Calu3 (cell line): ENCODE data around the gene COL5A2. TPM values are rescaled to one million over a fixed set of nuclear protein-coding genes. Genes with fewer than 3 reads are reported as not detected.

Experiments
- BruUV-seq: library from RNA; stranded (reverse); fragments of 400-500 nt; replicated peaks from 2 replicates; lab custom pipeline; 2021; lab: Mats Ljungman, UMichigan
- CTCF ChIA-PET: fragments of 300-600 bp; sonication (Branson Sonifier 250); formaldehyde crosslinking; loops from one replicate; lab custom pipeline; 2022; ENCODE audit warnings: antibody characterized with exemption; lab: Charles Lee
- DNase-seq: peaks from one replicate; pipeline ENCODE4 v3.0.0; 2022
- H3K27ac Mint-ChIP-seq: one replicate; pipeline ENCODE4 v1.8.0; 2022; ENCODE audit warnings: mixed read lengths; ENCODE audit not compliant: unreplicated experiment
- H3K27me3 Mint-ChIP-seq: one replicate; pipeline ENCODE4 v1.8.0; 2022; ENCODE audit warnings: mixed read lengths; ENCODE audit not compliant: unreplicated experiment
- H3K36me3 Mint-ChIP-seq: one replicate; pipeline ENCODE4 v1.8.0; 2022; ENCODE audit warnings: mild to moderate bottlenecking, moderate library complexity, mixed read lengths; ENCODE audit not compliant: insufficient read depth, unreplicated experiment
- H3K4me1 Mint-ChIP-seq: one replicate; pipeline ENCODE4 v1.8.0; 2022; ENCODE audit warnings: mild to moderate bottlenecking, low read depth, mixed read lengths; ENCODE audit not compliant: unreplicated experiment
- H3K4me3 Mint-ChIP-seq: one replicate; pipeline ENCODE4 v1.8.0; 2022; ENCODE audit warnings: mild to moderate bottlenecking, low read depth, moderate library complexity, mixed read lengths; ENCODE audit not compliant: unreplicated experiment
- H3K9me3 Mint-ChIP-seq: one replicate; pipeline ENCODE4 v1.8.0; 2022; ENCODE audit warnings: low read depth, mixed read lengths; ENCODE audit not compliant: unreplicated experiment
- CTCF ChIP-seq: fragments of 200-600 bp; IDR thresholded peaks from one replicate; pipeline ENCODE4 v1.8.0; 2022; ENCODE audit warnings: antibody characterized with exemption; ENCODE audit not compliant: unreplicated experiment
- intact Hi-C: fragments of 100-400 bp; cut with micrococcal nuclease; formaldehyde crosslinking; loops from one replicate; pipeline ENCODE4 v1.10.0; 2022; ENCODE audit not compliant: unreplicated experiment
- total RNA-seq: library from RNA; stranded (reverse); gene quantifications from 2 replicates; pipeline ENCODE4 v1.2.3, GENCODE V29; 2022

The COL5A2 gene
- total RNA-seq, 1 experiment from 2014 or later: 1.1 TPM

- no peaks in the 10 kb centered on the region for H3K9me3 Mint-ChIP-seq
- H3K36me3 Mint-ChIP-seq: no peaks in the 10 kb centered on the region
- intact Hi-C loops: no loop called here
- CTCF ChIA-PET: no interaction called here
- H3K27me3 Mint-ChIP-seq: no peaks in the 10 kb centered on the region
- no peaks in the 10 kb centered on the region for H3K4me1 Mint-ChIP-seq
- no TSS peak for BruUV-seq
- no peak overlapping the region for H3K4me3 Mint-ChIP-seq
- DNase-seq: no peak
- no peak for TF ChIP-seq CTCF
- no peak overlapping the region for H3K27ac Mint-ChIP-seq
Observed at GRCh38 chr2:189176516-189176915, 3.0 kb downstream of the COL5A2 start.

GRCh38 chr2:189175869-189176433 lies 3.6 kb downstream of the COL5A2 start:
- BruUV-seq: no TSS peak
- no peak overlapping the region for H3K27ac Mint-ChIP-seq
- no peak for DNase-seq
- intact Hi-C loops: no loop called here
- no peaks in the 10 kb centered on the region for H3K36me3 Mint-ChIP-seq
- CTCF ChIA-PET: no interaction called here
- no peak overlapping the region for H3K4me3 Mint-ChIP-seq
- H3K9me3 Mint-ChIP-seq: no peaks in the 10 kb centered on the region
- no peak for TF ChIP-seq CTCF
- H3K27me3 Mint-ChIP-seq: no peaks in the 10 kb centered on the region
- no peaks in the 10 kb centered on the region for H3K4me1 Mint-ChIP-seq

GRCh38 chr2:189171956-189172609 lies 7.5 kb downstream of the COL5A2 start:
- intact Hi-C loops: no loop called here
- Mint-ChIP-seq H3K4me3 (no peak overlapping the region), H3K4me1 (no peaks in the 10 kb centered on the region), H3K27ac (no peak overlapping the region), H3K27me3 (no peaks in the 10 kb centered on the region), H3K9me3 (no peaks in the 10 kb centered on the region), H3K36me3 (no peaks in the 10 kb centered on the region)
- no peak for TF ChIP-seq CTCF
- no peak for DNase-seq
- CTCF ChIA-PET: interaction anchor here (0.8 kb wide), 1 partner anchor 676 kb away, joined by 3 read pairs; no protein-coding TSS in a partner anchor
- BruUV-seq: no TSS peak

- Mint-ChIP-seq H3K9me3 (no peaks in the 10 kb centered on the region), H3K4me1 (no peaks in the 10 kb centered on the region), H3K27me3 (no peaks in the 10 kb centered on the region), H3K27ac (no peak overlapping the region), H3K4me3 (no peak overlapping the region), H3K36me3 (no peaks in the 10 kb centered on the region)
- TF ChIP-seq CTCF: no peak
- CTCF ChIA-PET: no interaction called here
- no peak for DNase-seq
- intact Hi-C loops: no loop called here
- no TSS peak for BruUV-seq
Observed at GRCh38 chr2:189168856-189169499, 10.6 kb downstream of the COL5A2 start.
